MM.1S (cell line): ENCODE data around the gene KIAA0040.
A peak's percentile ranks its signal among the peaks of the same experiment; 100 is the strongest.

Source experiments
- DNase-seq: peaks from one replicate; pipeline ENCODE4 v3.0.0-alpha.2; 2015
- H2AFZ ChIP-seq: fragments of 300-600 bp; sonication (generic); 2 replicates; pipeline ENCODE4 v1.6.0; 2016; ENCODE audit warnings: antibody characterized with exemption, low read length
- H3F3A ChIP-seq: fragments of 300-600 bp; sonication (generic); 2 replicates; pipeline ENCODE4 v1.6.1; 2016; ENCODE audit warnings: mild to moderate bottlenecking, antibody characterized with exemption, low read length, moderate library complexity, mixed read lengths; ENCODE audit not compliant: insufficient read depth
- H3K27ac ChIP-seq: fragments of 300-600 bp; sonication (generic); 2 replicates; pipeline ENCODE4 v1.5.1; 2016; ENCODE audit warnings: mild to moderate bottlenecking, low read length
- H3K27me3 ChIP-seq: fragments of 300-600 bp; sonication (generic); replicated peaks from 2 replicates; pipeline ENCODE4 v1.6.0; 2016; ENCODE audit warnings: low read length; ENCODE audit not compliant: insufficient read depth
- H3K36me3 ChIP-seq: fragments of 300-600 bp; sonication (generic); replicated peaks from 2 replicates; pipeline ENCODE4 v1.6.1; 2016; ENCODE audit warnings: mild to moderate bottlenecking, low read length, mixed read lengths; ENCODE audit not compliant: insufficient read depth
- H3K4me1 ChIP-seq: fragments of 300-600 bp; sonication (generic); 2 replicates; pipeline ENCODE4 v1.6.1; 2016; ENCODE audit warnings: low read length, mixed read lengths
- H3K4me2 ChIP-seq: fragments of 300-600 bp; sonication (generic); 2 replicates; pipeline ENCODE4 v1.6.0; 2016; ENCODE audit warnings: low read depth, low read length
- H3K4me3 ChIP-seq: fragments of 300-600 bp; sonication (generic); 2 replicates; pipeline ENCODE4 v1.5.1; 2016; ENCODE audit warnings: low read length, mixed read lengths
- H3K79me2 ChIP-seq: fragments of 300-600 bp; sonication (generic); 2 replicates; pipeline ENCODE4 v1.6.1; 2016; ENCODE audit warnings: mixed run types, low read length, mixed read lengths
- H3K9ac ChIP-seq: fragments of 300-600 bp; sonication (generic); 2 replicates; pipeline ENCODE4 v1.6.1; 2016; ENCODE audit warnings: low read length, mixed read lengths
- H3K9me2 ChIP-seq: fragments of 300-600 bp; sonication (generic); replicated peaks from 2 replicates; pipeline ENCODE4 v1.6.1; 2016; ENCODE audit warnings: mild to moderate bottlenecking, low read length, mixed read lengths; ENCODE audit not compliant: insufficient read depth
- H3K9me3 ChIP-seq: fragments of 300-600 bp; sonication (generic); replicated peaks from 2 replicates; pipeline ENCODE4 v1.6.1; 2016; ENCODE audit warnings: mild to moderate bottlenecking, low read length, mixed read lengths; ENCODE audit not compliant: insufficient read depth
- H4K20me1 ChIP-seq: fragments of 300-600 bp; sonication (generic); 2 replicates; pipeline ENCODE4 v1.6.1; 2016; ENCODE audit warnings: mild to moderate bottlenecking, low read length, moderate library complexity, mixed read lengths; ENCODE audit not compliant: insufficient read depth
- EZH2 ChIP-seq: fragments of 300-600 bp; sonication (generic); optimal IDR thresholded peaks from 2 replicates; pipeline ENCODE3; 2017; ENCODE audit warnings: low read depth, mild to moderate bottlenecking, antibody characterized with exemption, low read length, mixed read lengths
- EZH2phosphoT487 ChIP-seq: fragments of 300-600 bp; sonication (generic); IDR thresholded peaks from 2 replicates; pipeline ENCODE4 v1.6.1; 2018; ENCODE audit warnings: antibody characterized with exemption, low read length
- TF ChIP-seq, protein P1 (sequence below): fragments of 300-600 bp; sonication (generic); IDR thresholded peaks from 2 replicates; pipeline ENCODE4 v1.5.1; 2016; ENCODE audit warnings: antibody characterized with exemption, low read length, mixed read lengths

The KIAA0040 gene

DNA sequence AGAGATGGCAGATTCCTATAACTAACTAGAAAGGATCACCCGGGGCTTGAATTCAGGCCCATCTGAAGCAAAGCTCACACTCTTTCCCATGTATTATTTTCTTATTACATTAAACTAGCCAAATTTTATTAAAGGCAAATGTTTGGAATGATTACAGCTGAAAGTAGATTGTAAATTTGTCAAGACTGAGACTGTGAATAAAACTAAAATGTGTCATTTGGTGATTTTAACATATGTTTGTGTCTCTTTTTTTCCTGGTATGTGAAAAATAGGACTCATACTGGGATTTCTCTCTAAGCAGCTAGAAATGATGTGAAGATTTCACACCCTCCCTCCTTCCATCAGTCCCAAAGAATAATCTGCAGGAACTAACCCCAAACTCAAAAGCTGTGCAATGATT is 19.1 kb upstream of the KIAA0040 start:
- H2AFZ ChIP-seq: no peak overlapping the region
- H3K4me1 ChIP-seq: peaks cover 50% of the 10 kb centered on the region
- H3K4me2 ChIP-seq: no peak overlapping the region

GRCh38 chr1:175210744-175211143 is 18.2 kb upstream of the KIAA0040 start:
- no peaks in the 10 kb centered on the region for H4K20me1 ChIP-seq
- H3K27ac ChIP-seq: peak overlapping the region; percentile 88; the same call in 1 of the 2 replicates
- H3K79me2 ChIP-seq: no peaks in the 10 kb centered on the region
- no peaks in the 10 kb centered on the region for H3K9me3 ChIP-seq
- peaks cover 42% of the 10 kb centered on the region for H3F3A ChIP-seq
- no peaks in the 10 kb centered on the region for H3K36me3 ChIP-seq
- no peak overlapping the region for H2AFZ ChIP-seq
- H3K4me2 ChIP-seq: peak overlapping the region; percentile 88; the same call in 1 of the 2 replicates
- no peaks in the 10 kb centered on the region for H3K27me3 ChIP-seq
- H3K9ac ChIP-seq: no peak overlapping the region
- no peak for DNase-seq
- no peak overlapping the region for H3K4me3 ChIP-seq
- peaks cover 53% of the 10 kb centered on the region for H3K4me1 ChIP-seq
- no peak for TF ChIP-seq EZH2
- no peak for TF ChIP-seq EZH2phosphoT487
- TF ChIP-seq, protein P1, sequence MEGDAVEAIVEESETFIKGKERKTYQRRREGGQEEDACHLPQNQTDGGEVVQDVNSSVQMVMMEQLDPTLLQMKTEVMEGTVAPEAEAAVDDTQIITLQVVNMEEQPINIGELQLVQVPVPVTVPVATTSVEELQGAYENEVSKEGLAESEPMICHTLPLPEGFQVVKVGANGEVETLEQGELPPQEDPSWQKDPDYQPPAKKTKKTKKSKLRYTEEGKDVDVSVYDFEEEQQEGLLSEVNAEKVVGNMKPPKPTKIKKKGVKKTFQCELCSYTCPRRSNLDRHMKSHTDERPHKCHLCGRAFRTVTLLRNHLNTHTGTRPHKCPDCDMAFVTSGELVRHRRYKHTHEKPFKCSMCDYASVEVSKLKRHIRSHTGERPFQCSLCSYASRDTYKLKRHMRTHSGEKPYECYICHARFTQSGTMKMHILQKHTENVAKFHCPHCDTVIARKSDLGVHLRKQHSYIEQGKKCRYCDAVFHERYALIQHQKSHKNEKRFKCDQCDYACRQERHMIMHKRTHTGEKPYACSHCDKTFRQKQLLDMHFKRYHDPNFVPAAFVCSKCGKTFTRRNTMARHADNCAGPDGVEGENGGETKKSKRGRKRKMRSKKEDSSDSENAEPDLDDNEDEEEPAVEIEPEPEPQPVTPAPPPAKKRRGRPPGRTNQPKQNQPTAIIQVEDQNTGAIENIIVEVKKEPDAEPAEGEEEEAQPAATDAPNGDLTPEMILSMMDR: no peak
- H3K9me2 ChIP-seq: no peaks in the 10 kb centered on the region

More for the DNA sequence above, 19.1 kb upstream of the KIAA0040 start:
- Histone ChIP-seq H4K20me1 (no peaks in the 10 kb centered on the region), H3K27ac (no peak overlapping the region), H3K27me3 (no peaks in the 10 kb centered on the region), H3K9me3 (no peaks in the 10 kb centered on the region), H3K79me2 (no peaks in the 10 kb centered on the region), H3K4me3 (no peak overlapping the region), H3K36me3 (no peaks in the 10 kb centered on the region), H3K9ac (no peak overlapping the region), H3F3A (peaks cover 42% of the 10 kb centered on the region), H3K9me2 (no peaks in the 10 kb centered on the region)
- TF ChIP-seq EZH2phosphoT487 (no peak), EZH2 (no peak)
- TF ChIP-seq, protein P1: no peak
- DNase-seq: no peak

DNA sequence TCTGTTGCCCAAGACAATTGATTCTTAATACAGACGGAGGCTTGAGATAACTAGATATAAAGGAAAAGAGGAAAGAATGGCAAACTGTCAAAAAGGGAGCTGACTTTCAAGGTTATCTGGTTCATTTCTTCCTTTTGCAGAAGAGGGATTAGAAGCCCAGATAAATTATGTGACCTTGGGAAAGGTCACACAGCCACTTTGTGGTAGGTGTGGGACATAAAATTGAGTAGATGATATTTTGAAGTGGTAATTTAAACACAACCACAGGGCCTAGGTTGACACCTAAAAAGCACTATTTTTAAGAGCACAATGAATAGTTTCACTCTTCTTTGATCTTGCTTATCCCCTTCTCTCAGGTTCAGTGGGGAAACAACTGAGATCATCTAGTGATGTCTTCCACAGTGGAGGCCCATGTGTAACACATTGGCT is 16.9 kb upstream of the KIAA0040 start:
- Histone ChIP-seq H3K9me2 (no peaks in the 10 kb centered on the region), H3K4me1 (peaks cover 53% of the 10 kb centered on the region), H4K20me1 (no peaks in the 10 kb centered on the region), H3K27ac (peak overlapping the region; percentile 88), H3F3A (peaks cover 42% of the 10 kb centered on the region), H3K4me2 (peak overlapping the region; percentile 88), H3K9ac (peak overlapping the region; percentile 62), H3K79me2 (no peaks in the 10 kb centered on the region), H3K36me3 (no peaks in the 10 kb centered on the region), H2AFZ (peak overlapping the region; percentile 16), H3K27me3 (no peaks in the 10 kb centered on the region), H3K4me3 (peak overlapping the region; percentile 34), H3K9me3 (no peaks in the 10 kb centered on the region)
- DNase-seq: peak; percentile 93
- no peak for TF ChIP-seq EZH2

GRCh38 chr1:175208773-175209492 is 16.4 kb upstream of the KIAA0040 start:
- Histone ChIP-seq H3K4me3 (peak overlapping the region; percentile 34), H4K20me1 (no peaks in the 10 kb centered on the region), H3K27ac (peak overlapping the region; percentile 88), H3F3A (peaks cover 42% of the 10 kb centered on the region), H3K9ac (peak overlapping the region; percentile 62), H3K9me3 (no peaks in the 10 kb centered on the region), H3K79me2 (no peaks in the 10 kb centered on the region), H3K4me2 (peak overlapping the region; percentile 88), H2AFZ (peak overlapping the region; percentile 67), H3K27me3 (no peaks in the 10 kb centered on the region), H3K9me2 (no peaks in the 10 kb centered on the region), H3K36me3 (no peaks in the 10 kb centered on the region), H3K4me1 (peaks cover 53% of the 10 kb centered on the region)
- peak; percentile 97 for DNase-seq
- no peak for TF ChIP-seq EZH2phosphoT487
- TF ChIP-seq EZH2: no peak
- TF ChIP-seq, protein P1: no peak
